Neural progenitor cell (in vitro differentiated cells): ENCODE results near the gene CREB5. TPM values are rescaled to one million over a fixed set of nuclear protein-coding genes. Genes with fewer than 3 reads are reported as not detected.

Experiments used
- DNase-seq: peaks from one replicate; pipeline ENCODE4 v3.0.0-alpha.2; 2016; ENCODE audit warnings: low spot score
- H2AFZ ChIP-seq: fragments of 200-600 bp; sonication (generic); replicated peaks from 2 replicates; pipeline ENCODE4 v1.6.1; 2016; ENCODE audit warnings: antibody characterized with exemption
- H3F3A ChIP-seq: fragments of 200-600 bp; sonication (generic); 2 replicates; pipeline ENCODE4 v1.6.1; 2016; ENCODE audit warnings: antibody characterized with exemption, low read depth
- H3K27ac ChIP-seq: fragments of 200-600 bp; sonication (generic); 2 replicates; pipeline ENCODE4 v1.5.1; 2016; ENCODE audit warnings: mild to moderate bottlenecking
- H3K27me3 ChIP-seq: fragments of 200-600 bp; sonication (generic); 2 replicates; pipeline ENCODE4 v1.6.1; 2016; ENCODE audit warnings: mild to moderate bottlenecking, moderate library complexity
- H3K36me3 ChIP-seq: fragments of 200-600 bp; sonication (generic); 2 replicates; pipeline ENCODE4 v1.5.1; 2016
- H3K4me1 ChIP-seq: fragments of 200-600 bp; sonication (generic); 2 replicates; pipeline ENCODE4 v1.6.1; 2016; ENCODE audit warnings: mixed run types
- H3K4me2 ChIP-seq: fragments of 200-600 bp; sonication (generic); 2 replicates; pipeline ENCODE4 v1.6.1; 2016
- H3K4me3 ChIP-seq: fragments of 200-600 bp; sonication (generic); 2 replicates; pipeline ENCODE4 v1.5.1; 2016
- H3K79me2 ChIP-seq: fragments of 200-600 bp; sonication (generic); 2 replicates; pipeline ENCODE4 v1.6.1; 2016; ENCODE audit warnings: low read depth
- H3K9ac ChIP-seq: fragments of 200-600 bp; sonication (generic); 2 replicates; pipeline ENCODE4 v1.6.1; 2016
- H3K9me3 ChIP-seq: fragments of 200-600 bp; sonication (generic); 2 replicates; pipeline ENCODE4 v1.5.1; 2016; ENCODE audit warnings: low read depth
- H4K20me1 ChIP-seq: fragments of 200-600 bp; sonication (generic); 2 replicates; pipeline ENCODE4 v1.6.1; 2016; ENCODE audit warnings: low read depth
- H3K27ac Mint-ChIP-seq: 3 replicates; pipeline ENCODE4 v1.8.0; 2021; ENCODE audit warnings: mixed read lengths
- H3K27me3 Mint-ChIP-seq: 2 replicates; pipeline ENCODE4 v1.8.0; 2022; ENCODE audit warnings: low read depth, mild to moderate bottlenecking, inconsistent platforms, moderate library complexity, mixed read lengths; ENCODE audit not compliant: insufficient read depth
- H3K36me3 Mint-ChIP-seq: 3 replicates; pipeline ENCODE4 v1.8.0; 2021; ENCODE audit warnings: mixed read lengths
- H3K4me1 Mint-ChIP-seq: 3 replicates; pipeline ENCODE4 v1.8.0; 2021; ENCODE audit warnings: mixed read lengths
- H3K4me3 Mint-ChIP-seq: 3 replicates; pipeline ENCODE4 v1.8.0; 2021; ENCODE audit warnings: mild to moderate bottlenecking, moderate library complexity, mixed read lengths
- H3K9me3 Mint-ChIP-seq: 3 replicates; pipeline ENCODE4 v1.8.0; 2020; ENCODE audit warnings: mixed read lengths
- CTCF ChIP-seq: fragments of 200-600 bp; sonication (generic); IDR thresholded peaks from 2 replicates; pipeline ENCODE4 v1.5.1; 2017; ENCODE audit warnings: antibody characterized with exemption, mild to moderate bottlenecking
- EZH2 ChIP-seq: fragments of 200-600 bp; sonication (generic); IDR thresholded peaks from 2 replicates; pipeline ENCODE4 v1.6.1; 2017; ENCODE audit warnings: antibody characterized with exemption, mild to moderate bottlenecking, moderate library complexity
- EZH2phosphoT487 ChIP-seq: fragments of 200-600 bp; sonication (generic); IDR thresholded peaks from 2 replicates; pipeline ENCODE4 v1.6.1; 2017; ENCODE audit warnings: antibody characterized with exemption
- total RNA-seq: library from RNA; depleted of rRNA; stranded (reverse); fragments of >200 nt; gene quantifications from 2 replicates; pipeline ENCODE4 v1.2.3, GENCODE V29; 2015; ENCODE audit warnings: low replicate concordance

Gene CREB5
- total RNA-seq, 1 donor from 2014 or later, result 1.2 TPM

- Histone ChIP-seq H3F3A (peaks cover 12% of the 10 kb centered on the region), H4K20me1 (no peaks in the 10 kb centered on the region), H3K27me3 (no peaks in the 10 kb centered on the region), H3K9ac (no peak overlapping the region), H3K4me3 (no peak overlapping the region), H2AFZ (no peak overlapping the region), H3K27ac (no peak overlapping the region), H3K79me2 (no peaks in the 10 kb centered on the region), H3K4me2 (no peak overlapping the region), H3K36me3 (no peaks in the 10 kb centered on the region), H3K9me3 (no peaks in the 10 kb centered on the region), H3K4me1 (peaks cover 5% of the 10 kb centered on the region)
- peaks cover 4% of the 10 kb centered on the region for H3K9me3 Mint-ChIP-seq
- no peak overlapping the region for H3K27ac Mint-ChIP-seq
- H3K27me3 Mint-ChIP-seq, result peaks cover 4% of the 10 kb centered on the region
- no peak for DNase-seq
- H3K36me3 Mint-ChIP-seq, result no peaks in the 10 kb centered on the region
- H3K4me1 Mint-ChIP-seq, result peaks cover 9% of the 10 kb centered on the region
- H3K4me3 Mint-ChIP-seq, result no peak overlapping the region
- TF ChIP-seq CTCF, result no peak
- TF ChIP-seq EZH2, result no peak
These were observed 27.8 kb downstream of the CREB5 start for GRCh38 chr7:28440055-28440601.

GRCh38 chr7:28442540-28443420 lies 30.5 kb downstream of the CREB5 start:
- Mint-ChIP-seq H3K27me3 (peaks cover 4% of the 10 kb centered on the region), H3K4me3 (no peak overlapping the region), H3K36me3 (no peaks in the 10 kb centered on the region), H3K9me3 (peaks cover 6% of the 10 kb centered on the region), H3K4me1 (peaks cover 10% of the 10 kb centered on the region), H3K27ac (no peak overlapping the region)
- Histone ChIP-seq H4K20me1 (no peaks in the 10 kb centered on the region), H3K4me3 (no peak overlapping the region), H2AFZ (no peak overlapping the region), H3K36me3 (no peaks in the 10 kb centered on the region), H3K27ac (no peak overlapping the region), H3F3A (peaks cover 19% of the 10 kb centered on the region), H3K9ac (no peak overlapping the region), H3K9me3 (no peaks in the 10 kb centered on the region), H3K79me2 (no peaks in the 10 kb centered on the region), H3K4me1 (peaks cover 5% of the 10 kb centered on the region), H3K4me2 (no peak overlapping the region), H3K27me3 (no peaks in the 10 kb centered on the region)
- TF ChIP-seq EZH2 (no peak), CTCF (no peak), EZH2phosphoT487 (no peak)
- DNase-seq, result no peak

- H3K27me3 ChIP-seq, result no peaks in the 10 kb centered on the region
- peaks cover 19% of the 10 kb centered on the region for H3F3A ChIP-seq
- H3K27ac Mint-ChIP-seq, result no peak overlapping the region
- H4K20me1 ChIP-seq, result no peaks in the 10 kb centered on the region
- no peak overlapping the region for H3K27ac ChIP-seq
- peaks cover 6% of the 10 kb centered on the region for H3K9me3 Mint-ChIP-seq
- H3K4me2 ChIP-seq, result no peak overlapping the region
- H3K4me1 ChIP-seq, result peaks cover 15% of the 10 kb centered on the region
- H3K36me3 Mint-ChIP-seq, result no peaks in the 10 kb centered on the region
- TF ChIP-seq CTCF (no peak), EZH2 (no peak), EZH2phosphoT487 (no peak)
- H2AFZ ChIP-seq, result no peak overlapping the region
- H3K4me3 Mint-ChIP-seq, result no peak overlapping the region
- H3K79me2 ChIP-seq, result no peaks in the 10 kb centered on the region
- no peak overlapping the region for H3K4me3 ChIP-seq
- H3K9ac ChIP-seq, result no peak overlapping the region
- peaks cover 4% of the 10 kb centered on the region for H3K27me3 Mint-ChIP-seq
- DNase-seq, result no peak
- H3K4me1 Mint-ChIP-seq, result peaks cover 10% of the 10 kb centered on the region
- H3K36me3 ChIP-seq, result no peaks in the 10 kb centered on the region
- no peaks in the 10 kb centered on the region for H3K9me3 ChIP-seq
These were observed 33.8 kb downstream of the CREB5 start for GRCh38 chr7:28446131-28446530.
